Measurements from ENCODE around the gene CHRNA1. TPM values are rescaled to one million over a fixed set of nuclear protein-coding genes. Genes with fewer than 3 reads are reported as not detected.

CHRNA1 gene
- total RNA-seq, 2 experiments from 2014 or later, result not detected

- ATAC-seq (ENCODE audit: low read depth), result peak; percentile 90
- H3K4me3 Mint-ChIP-seq, result peak overlapping the region; percentile 59
- H3K4me1 Mint-ChIP-seq, result peaks cover 41% of the 10 kb centered on the region
- H3K9me3 Mint-ChIP-seq, result no peaks in the 10 kb centered on the region
- POLR2A ChIA-PET, result interaction anchor here (0.8 to 1.2 kb wide), 2 partner anchors 29 to 183 kb away, joined by 3 read pairs; no protein-coding TSS in a partner anchor
- peak overlapping the region; percentile 80 for H3K27ac Mint-ChIP-seq
- H3K36me3 Mint-ChIP-seq, result no peaks in the 10 kb centered on the region
- H3K27me3 Mint-ChIP-seq, result no peaks in the 10 kb centered on the region
- DNase-seq, result peak; percentile 80
Observed at GRCh38 chr2:174778085-174778981, 14.1 kb upstream of the CHRNA1 start.

GRCh38 chr2:174777347-174778084, 13.2 kb upstream of the CHRNA1 start:
- Mint-ChIP-seq H3K27me3 (no peaks in the 10 kb centered on the region), H3K4me1 (peaks cover 41% of the 10 kb centered on the region), H3K9me3 (no peaks in the 10 kb centered on the region), H3K36me3 (no peaks in the 10 kb centered on the region), H3K4me3 (peak overlapping the region; percentile 59), H3K27ac (peak overlapping the region; percentile 80)
- POLR2A ChIA-PET, result interaction anchor here (1.2 kb wide), 1 partner anchor 29 kb away, joined by 3 read pairs; no protein-coding TSS in a partner anchor
- DNase-seq, result no peak
- no peak for ATAC-seq (ENCODE audit: low read depth)

- no peak for ATAC-seq (ENCODE audit: low read depth)
- peaks cover 47% of the 10 kb centered on the region for H3K4me1 Mint-ChIP-seq
- DNase-seq, result no peak
- H3K36me3 Mint-ChIP-seq, result no peaks in the 10 kb centered on the region
- H3K4me3 Mint-ChIP-seq, result no peak overlapping the region
- H3K27ac Mint-ChIP-seq, result no peak overlapping the region
- POLR2A ChIA-PET, result no interaction called here
- no peaks in the 10 kb centered on the region for H3K27me3 Mint-ChIP-seq
- no peaks in the 10 kb centered on the region for H3K9me3 Mint-ChIP-seq
Observed at GRCh38 chr2:174776675-174777074, 12.4 kb upstream of the CHRNA1 start.

DNA sequence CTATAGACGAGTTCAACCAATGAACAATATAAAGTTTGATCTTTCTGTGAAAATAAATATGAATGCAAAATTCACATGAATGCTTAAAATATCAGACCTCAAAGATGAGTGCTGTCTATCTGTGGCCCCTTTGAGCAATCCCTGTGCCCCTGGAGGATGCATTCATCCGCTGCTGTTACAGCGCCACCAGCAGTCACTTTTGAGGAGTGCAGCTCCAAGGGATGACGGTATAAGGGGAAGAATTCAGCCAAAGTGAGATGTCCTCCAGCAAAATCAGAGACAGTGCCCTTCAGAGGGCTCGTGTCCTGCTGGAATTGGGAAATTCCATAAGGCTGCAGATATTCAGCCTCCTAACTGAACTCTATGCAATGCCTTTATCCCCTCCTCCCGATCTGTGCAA, 12.0 kb upstream of the CHRNA1 start:
- no peak for ATAC-seq (ENCODE audit: low read depth)
- no peak for DNase-seq
- Mint-ChIP-seq H3K27me3 (no peaks in the 10 kb centered on the region), H3K36me3 (no peaks in the 10 kb centered on the region), H3K27ac (peak overlapping the region; percentile 5), H3K9me3 (no peaks in the 10 kb centered on the region), H3K4me3 (no peak overlapping the region), H3K4me1 (peaks cover 47% of the 10 kb centered on the region)
- POLR2A ChIA-PET, result interaction anchor here (1.6 kb wide), 1 partner anchor 12 kb away, joined by 6 read pairs; the partner anchor contains the start of gene CHRNA1

- no peaks in the 10 kb centered on the region for H3K36me3 Mint-ChIP-seq
- no peak overlapping the region for H3K4me3 Mint-ChIP-seq
- peak overlapping the region; percentile 5 for H3K27ac Mint-ChIP-seq
- ATAC-seq (ENCODE audit: low read depth) (no peak), DNase-seq (no peak)
- H3K9me3 Mint-ChIP-seq, result no peaks in the 10 kb centered on the region
- no peaks in the 10 kb centered on the region for H3K27me3 Mint-ChIP-seq
- H3K4me1 Mint-ChIP-seq, result peaks cover 47% of the 10 kb centered on the region
- POLR2A ChIA-PET, result interaction anchor here (1.6 kb wide), 1 partner anchor 11 kb away, joined by 6 read pairs; the partner anchor contains the start of gene CHRNA1
Observed at GRCh38 chr2:174775571-174775980, 11.3 kb upstream of the CHRNA1 start.

DNA sequence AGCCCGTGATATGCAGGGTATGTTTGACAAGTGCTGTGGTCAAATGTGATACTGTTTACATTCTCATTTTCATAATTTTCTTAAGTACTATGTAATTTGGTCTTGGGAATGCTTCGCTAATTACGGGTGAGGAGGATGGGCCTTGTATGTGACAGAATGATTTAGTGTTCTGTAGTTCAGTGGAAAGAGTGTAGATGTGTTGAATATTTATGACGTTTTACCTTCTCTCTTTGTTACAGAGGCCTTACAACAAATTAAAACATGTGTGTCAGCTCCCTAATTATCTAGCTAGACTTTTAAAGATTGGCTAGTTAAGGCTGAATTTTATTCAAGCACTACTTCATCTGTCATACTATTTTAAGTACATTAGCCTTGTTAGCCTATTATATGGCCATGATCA, 10.6 kb upstream of the CHRNA1 start:
- no peak overlapping the region for H3K4me3 Mint-ChIP-seq
- no peak overlapping the region for H3K27ac Mint-ChIP-seq
- no peaks in the 10 kb centered on the region for H3K36me3 Mint-ChIP-seq
- DNase-seq (no peak), ATAC-seq (ENCODE audit: low read depth) (no peak)
- no peaks in the 10 kb centered on the region for H3K27me3 Mint-ChIP-seq
- no peaks in the 10 kb centered on the region for H3K9me3 Mint-ChIP-seq
- POLR2A ChIA-PET, result interaction anchor here (1.6 kb wide), 1 partner anchor 11 kb away, joined by 6 read pairs; the partner anchor contains the start of gene CHRNA1
- peaks cover 44% of the 10 kb centered on the region for H3K4me1 Mint-ChIP-seq

DNA sequence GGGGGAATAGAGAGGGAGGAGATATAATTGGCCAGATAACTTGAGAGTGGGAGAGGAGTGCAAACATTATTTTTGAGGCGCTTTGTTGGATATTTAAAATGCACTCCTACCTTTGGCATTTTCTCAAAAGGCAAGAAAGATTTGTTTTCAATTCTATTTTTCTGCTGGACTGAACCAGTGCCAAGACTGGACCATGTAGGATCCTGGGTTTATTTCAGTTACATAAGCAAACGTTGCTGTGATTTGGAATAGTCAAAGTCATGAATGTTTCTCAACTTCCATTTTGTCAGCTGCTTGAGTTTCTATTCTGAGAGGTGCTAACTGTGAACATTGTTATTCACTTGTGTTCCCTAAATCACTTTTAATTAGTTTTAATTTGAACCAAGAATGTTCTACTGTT, 8.9 kb upstream of the CHRNA1 start:
- DNase-seq (no peak), ATAC-seq (ENCODE audit: low read depth) (no peak)
- no peaks in the 10 kb centered on the region for H3K36me3 Mint-ChIP-seq
- no peaks in the 10 kb centered on the region for H3K9me3 Mint-ChIP-seq
- H3K4me3 Mint-ChIP-seq, result no peak overlapping the region
- no peak overlapping the region for H3K27ac Mint-ChIP-seq
- peaks cover 31% of the 10 kb centered on the region for H3K4me1 Mint-ChIP-seq
- H3K27me3 Mint-ChIP-seq, result peaks cover 3% of the 10 kb centered on the region
- POLR2A ChIA-PET, result no interaction called here

DNA sequence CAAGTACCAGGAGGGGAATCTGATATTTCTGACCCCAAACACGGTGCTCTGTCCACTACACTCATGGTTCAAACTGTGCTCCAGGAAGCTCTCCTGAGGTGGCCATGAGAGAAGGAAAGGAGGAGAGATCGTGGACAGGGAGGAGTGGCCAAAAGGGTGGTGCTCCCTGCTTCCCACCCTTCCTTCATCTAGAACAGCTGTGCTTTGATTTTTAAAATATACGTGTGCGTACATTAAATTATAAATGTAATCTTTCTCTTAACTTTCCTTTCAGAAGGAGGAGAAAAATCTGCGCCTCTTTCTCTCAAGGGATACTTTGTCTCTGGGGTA, 8.2 kb upstream of the CHRNA1 start:
- POLR2A ChIA-PET, result no interaction called here
- peaks cover 3% of the 10 kb centered on the region for H3K27me3 Mint-ChIP-seq
- DNase-seq (no peak), ATAC-seq (ENCODE audit: low read depth) (no peak)
- no peak overlapping the region for H3K27ac Mint-ChIP-seq
- peaks cover 23% of the 10 kb centered on the region for H3K4me1 Mint-ChIP-seq
- no peaks in the 10 kb centered on the region for H3K9me3 Mint-ChIP-seq
- no peak overlapping the region for H3K4me3 Mint-ChIP-seq
- H3K36me3 Mint-ChIP-seq, result no peaks in the 10 kb centered on the region

DNA sequence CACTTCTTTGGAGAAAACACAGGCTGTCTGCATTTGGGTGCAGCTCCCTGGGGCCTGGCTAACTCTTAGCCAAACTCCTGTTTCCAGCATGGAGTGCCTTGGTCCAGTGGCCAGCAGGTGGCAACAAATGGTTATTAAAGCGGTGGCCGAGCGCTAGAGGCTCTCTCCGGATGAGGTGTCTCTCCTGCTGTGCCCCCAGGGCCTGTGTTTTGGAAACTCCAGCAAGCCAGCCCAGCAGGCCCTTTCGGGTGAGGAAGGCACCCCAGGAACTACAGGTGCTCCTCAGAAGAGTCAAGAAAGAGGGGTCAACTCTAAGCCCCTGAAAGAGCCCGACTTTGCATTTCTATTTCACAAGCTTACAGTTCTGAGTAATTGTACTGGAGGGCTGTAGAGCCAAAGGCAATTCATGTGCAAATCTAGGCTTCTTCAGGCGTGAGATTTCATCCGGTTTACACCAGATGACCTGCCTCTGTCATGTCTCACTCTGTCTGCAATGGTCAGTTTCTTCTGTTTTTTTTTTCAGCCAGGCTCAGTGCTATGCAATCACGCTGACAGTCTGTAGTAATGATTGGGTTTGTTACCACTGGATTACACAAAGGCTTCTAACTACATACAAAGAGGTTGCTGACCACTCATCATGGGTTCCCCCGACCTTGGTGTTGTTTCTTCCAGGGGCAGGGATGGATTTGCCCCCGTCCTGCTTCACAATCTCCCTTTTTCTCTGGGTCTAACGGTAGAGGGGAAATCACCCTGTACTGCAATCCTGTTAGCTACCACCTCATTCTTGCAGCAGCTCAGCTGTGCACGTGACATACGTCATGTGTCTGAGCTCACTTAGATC, 7.6 kb upstream of the CHRNA1 start:
- Mint-ChIP-seq H3K9me3 (no peaks in the 10 kb centered on the region), H3K4me3 (no peak overlapping the region), H3K4me1 (peaks cover 18% of the 10 kb centered on the region), H3K27me3 (peaks cover 3% of the 10 kb centered on the region), H3K36me3 (no peaks in the 10 kb centered on the region), H3K27ac (no peak overlapping the region)
- DNase-seq, result no peak
- POLR2A ChIA-PET, result interaction anchor here (0.9 kb wide), 1 partner anchor 233 kb away, joined by 3 read pairs; the partner anchor contains the start of gene CHN1
- ATAC-seq (ENCODE audit: low read depth), result peak; percentile 72

- H3K9me3 Mint-ChIP-seq, result no peaks in the 10 kb centered on the region
- H3K4me3 Mint-ChIP-seq, result no peak overlapping the region
- DNase-seq, result no peak
- POLR2A ChIA-PET, result interaction anchor here (0.9 kb wide), 1 partner anchor 234 kb away, joined by 3 read pairs; the partner anchor contains the start of gene CHN1
- no peaks in the 10 kb centered on the region for H3K36me3 Mint-ChIP-seq
- H3K27me3 Mint-ChIP-seq, result peaks cover 3% of the 10 kb centered on the region
- H3K27ac Mint-ChIP-seq, result no peak overlapping the region
- H3K4me1 Mint-ChIP-seq, result peaks cover 14% of the 10 kb centered on the region
- ATAC-seq (ENCODE audit: low read depth), result no peak
Observed at GRCh38 chr2:174771136-174771535, 6.9 kb upstream of the CHRNA1 start.

GRCh38 chr2:174768557-174768956, 4.3 kb upstream of the CHRNA1 start:
- Mint-ChIP-seq H3K27me3 (peaks cover 3% of the 10 kb centered on the region), H3K36me3 (no peaks in the 10 kb centered on the region), H3K4me1 (peaks cover 16% of the 10 kb centered on the region), H3K27ac (no peak overlapping the region), H3K9me3 (no peaks in the 10 kb centered on the region), H3K4me3 (no peak overlapping the region)
- no peak for ATAC-seq (ENCODE audit: low read depth)
- DNase-seq, result no peak
- POLR2A ChIA-PET, result no interaction called here

- H3K9me3 Mint-ChIP-seq, result no peaks in the 10 kb centered on the region
- no peaks in the 10 kb centered on the region for H3K36me3 Mint-ChIP-seq
- H3K4me1 Mint-ChIP-seq, result peaks cover 19% of the 10 kb centered on the region
- DNase-seq (no peak), ATAC-seq (ENCODE audit: low read depth) (no peak)
- POLR2A ChIA-PET, result no interaction called here
- H3K27me3 Mint-ChIP-seq, result peaks cover 3% of the 10 kb centered on the region
- no peak overlapping the region for H3K27ac Mint-ChIP-seq
- H3K4me3 Mint-ChIP-seq, result no peak overlapping the region
Observed at GRCh38 chr2:174766271-174766670, 2.0 kb upstream of the CHRNA1 start.

GRCh38 chr2:174765576-174765975, 1.3 kb upstream of the CHRNA1 start:
- Mint-ChIP-seq H3K27ac (no peak overlapping the region), H3K4me1 (peaks cover 19% of the 10 kb centered on the region), H3K36me3 (no peaks in the 10 kb centered on the region), H3K9me3 (no peaks in the 10 kb centered on the region), H3K27me3 (peaks cover 3% of the 10 kb centered on the region), H3K4me3 (no peak overlapping the region)
- DNase-seq, result no peak
- POLR2A ChIA-PET, result no interaction called here
- no peak for ATAC-seq (ENCODE audit: low read depth)
